Activated CD4-positive, CD25-positive, alpha-beta regulatory T cell treated with anti-CD3 and anti-CD28 coated beads, Interleukin-2, amount 50 U/mL, for 16 hours (primary cell): ENCODE measurements around the gene VGLL2.

Experiments
- DNase-seq: peaks from one replicate; pipeline ENCODE4 v3.0.0-alpha.2; 2020; ENCODE audit warnings: low read depth, low spot score

Gene VGLL2

DNA sequence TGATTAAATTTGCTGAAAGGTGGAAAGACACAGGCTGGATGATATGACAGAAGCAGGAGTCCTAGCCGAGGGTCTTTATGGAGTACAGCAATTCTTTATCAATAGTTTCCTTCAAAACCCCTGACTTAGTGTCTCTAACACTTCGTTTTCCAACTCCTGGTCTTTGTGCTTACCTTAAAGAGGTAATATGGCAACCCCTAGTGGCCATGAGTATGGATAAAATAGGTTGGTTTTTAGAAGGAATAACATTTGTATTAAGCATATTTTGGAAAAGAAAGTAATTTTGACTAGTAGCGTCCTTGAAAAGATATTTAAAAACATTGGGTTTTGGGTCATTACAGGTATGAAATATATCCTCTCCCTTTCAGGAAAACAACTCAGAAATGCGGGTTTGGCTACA is 51.9 kb downstream of the VGLL2 start:
- no peak for DNase-seq
